Right atrium auricular region (tissue), 2 donors: ENCODE data around the gene CENPH. TPM values are rescaled to one million over a fixed set of nuclear protein-coding genes. Genes with fewer than 3 reads are reported as not detected.

Experiments
- DNase-seq: peaks from one replicate; pipeline ENCODE4 v3.0.0-alpha.2; 2019; ENCODE audit warnings: low spot score
- H3K27ac ChIP-seq, 2 donors: fragments of 200-600 bp; sonication (generic); 1 replicate in 1 of 2; 2 replicates in 1 of 2; pipeline ENCODE4 v1.5.1; 2016 to 2019
- H3K27me3 ChIP-seq, 2 donors: fragments of 200-600 bp; sonication (generic); one replicate each; pipeline versions ENCODE4 v1.5.1 to v1.6.0; 2017 to 2019
- H3K36me3 ChIP-seq: fragments of 200-600 bp; sonication (generic); one replicate; pipeline ENCODE4 v1.5.1; 2016
- H3K4me1 ChIP-seq, 2 donors: fragments of 200-600 bp; sonication (generic); one replicate each; pipeline versions ENCODE4 v1.5.1 to v1.6.0; 2017 to 2019
- H3K4me3 ChIP-seq, 2 donors: fragments of 200-600 bp; sonication (generic); 1 replicate in 1 of 2; 2 replicates in 1 of 2; pipeline ENCODE4 v1.5.1; 2017 to 2019; ENCODE audit warnings: mild to moderate bottlenecking in 1 of 2, moderate library complexity in 1 of 2
- H3K9me3 ChIP-seq, 2 donors: fragments of 200-600 bp; sonication (generic); one replicate each; pipeline ENCODE4 v1.5.1; 2019
- total RNA-seq, 2 donors: library from RNA; depleted of rRNA; stranded (reverse); fragments of >200 nt; gene quantifications; one replicate each; pipeline ENCODE4 v1.1.0, GENCODE V29; 2016
- TF ChIP-seq, protein P1 (sequence below), 2 donors: fragments of 200-600 bp; sonication (generic); IDR thresholded peaks; one replicate each; pipeline ENCODE4 v1.5.1; 2019; ENCODE audit warnings: antibody characterized with exemption in 2 of 2

CENPH gene
- total RNA-seq, 2 donors from 2014 or later, result 1.3 to 2.0 TPM

DNA sequence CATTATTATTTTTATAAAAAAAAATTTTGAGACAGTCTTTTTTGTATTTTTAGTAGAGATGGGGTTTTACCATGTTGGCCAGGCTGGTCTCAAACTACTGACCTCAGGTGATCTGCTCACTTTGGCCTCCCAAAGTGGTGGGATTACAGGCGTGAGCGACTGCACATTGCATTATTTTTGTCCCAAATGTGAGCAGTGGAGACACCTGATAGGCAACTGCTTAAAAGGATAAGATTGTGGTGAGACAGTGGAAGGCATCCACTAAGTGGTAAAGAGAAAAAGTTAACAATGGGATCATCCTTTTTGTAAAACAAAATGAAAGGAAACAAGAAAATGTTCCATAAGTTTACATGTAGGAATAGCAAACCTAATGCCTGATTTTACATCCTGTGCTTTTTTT lies 2.0 kb upstream of the CENPH start:
- Histone ChIP-seq H3K27me3 (no peaks in the 10 kb centered on the region), H3K9me3 (no peaks in the 10 kb centered on the region), H3K4me1 (peaks cover 0 to 13% of the 10 kb centered on the region in 2 donors), H3K4me3 (no peak overlapping the region), H3K27ac (no peak overlapping the region), H3K36me3 (no peaks in the 10 kb centered on the region)
- TF ChIP-seq, protein P1, sequence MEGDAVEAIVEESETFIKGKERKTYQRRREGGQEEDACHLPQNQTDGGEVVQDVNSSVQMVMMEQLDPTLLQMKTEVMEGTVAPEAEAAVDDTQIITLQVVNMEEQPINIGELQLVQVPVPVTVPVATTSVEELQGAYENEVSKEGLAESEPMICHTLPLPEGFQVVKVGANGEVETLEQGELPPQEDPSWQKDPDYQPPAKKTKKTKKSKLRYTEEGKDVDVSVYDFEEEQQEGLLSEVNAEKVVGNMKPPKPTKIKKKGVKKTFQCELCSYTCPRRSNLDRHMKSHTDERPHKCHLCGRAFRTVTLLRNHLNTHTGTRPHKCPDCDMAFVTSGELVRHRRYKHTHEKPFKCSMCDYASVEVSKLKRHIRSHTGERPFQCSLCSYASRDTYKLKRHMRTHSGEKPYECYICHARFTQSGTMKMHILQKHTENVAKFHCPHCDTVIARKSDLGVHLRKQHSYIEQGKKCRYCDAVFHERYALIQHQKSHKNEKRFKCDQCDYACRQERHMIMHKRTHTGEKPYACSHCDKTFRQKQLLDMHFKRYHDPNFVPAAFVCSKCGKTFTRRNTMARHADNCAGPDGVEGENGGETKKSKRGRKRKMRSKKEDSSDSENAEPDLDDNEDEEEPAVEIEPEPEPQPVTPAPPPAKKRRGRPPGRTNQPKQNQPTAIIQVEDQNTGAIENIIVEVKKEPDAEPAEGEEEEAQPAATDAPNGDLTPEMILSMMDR (IDR thresholded peaks at IDR 0.05), result no peak
- DNase-seq, result no peak

DNA sequence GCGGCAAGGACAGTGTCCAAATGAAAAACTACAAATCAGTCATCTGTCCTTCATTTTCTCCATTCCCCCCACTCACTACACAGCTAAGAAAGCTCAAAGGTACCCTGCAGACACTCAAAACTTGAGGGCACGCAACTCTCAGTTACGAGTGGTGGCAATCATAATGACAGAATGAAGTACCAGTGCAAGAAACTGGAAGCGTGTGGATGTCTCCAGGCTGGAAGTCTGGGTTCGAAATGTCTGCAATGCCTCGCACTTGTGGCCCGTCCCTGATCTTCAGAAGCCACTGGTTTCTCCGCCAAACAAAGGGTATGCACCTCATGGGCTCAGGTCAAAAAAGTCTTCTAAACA lies 597 bp upstream of the CENPH start:
- Histone ChIP-seq H3K27me3 (no peaks in the 10 kb centered on the region), H3K27ac (peak overlapping the region; percentile 64 to 76), H3K4me1 (peaks cover 0 to 13% of the 10 kb centered on the region in 2 donors), H3K4me3 (peak overlapping the region; percentile 62 to 75), H3K36me3 (no peaks in the 10 kb centered on the region), H3K9me3 (no peaks in the 10 kb centered on the region)
- DNase-seq, result no peak
- TF ChIP-seq, protein P1 (IDR thresholded peaks at IDR 0.05), result no peak

DNA sequence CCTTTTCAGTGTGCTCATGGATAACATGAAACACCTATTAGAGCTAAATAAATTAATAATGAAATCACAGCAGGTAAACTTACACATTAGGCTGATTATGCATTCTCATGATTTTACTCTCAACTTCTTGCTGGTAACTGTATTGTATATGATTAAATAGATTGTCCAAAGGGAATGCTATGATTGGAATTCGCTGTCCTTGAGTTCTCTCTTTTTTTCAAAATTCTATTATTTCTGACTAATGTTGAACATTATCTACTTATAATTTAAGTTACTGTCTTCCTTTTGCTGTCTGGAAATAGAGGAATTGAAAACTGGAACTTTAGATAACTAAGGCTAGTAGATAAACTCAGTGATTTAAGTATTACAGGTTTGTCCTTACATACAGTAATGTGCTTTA lies 13.1 kb downstream of the CENPH start:
- Histone ChIP-seq H3K9me3 (no peaks in the 10 kb centered on the region), H3K27ac (no peak overlapping the region), H3K4me3 (no peak overlapping the region), H3K27me3 (no peaks in the 10 kb centered on the region), H3K36me3 (no peaks in the 10 kb centered on the region), H3K4me1 (no peaks in the 10 kb centered on the region)
- TF ChIP-seq, protein P1 (IDR thresholded peaks at IDR 0.05), result no peak
- DNase-seq, result no peak

DNA sequence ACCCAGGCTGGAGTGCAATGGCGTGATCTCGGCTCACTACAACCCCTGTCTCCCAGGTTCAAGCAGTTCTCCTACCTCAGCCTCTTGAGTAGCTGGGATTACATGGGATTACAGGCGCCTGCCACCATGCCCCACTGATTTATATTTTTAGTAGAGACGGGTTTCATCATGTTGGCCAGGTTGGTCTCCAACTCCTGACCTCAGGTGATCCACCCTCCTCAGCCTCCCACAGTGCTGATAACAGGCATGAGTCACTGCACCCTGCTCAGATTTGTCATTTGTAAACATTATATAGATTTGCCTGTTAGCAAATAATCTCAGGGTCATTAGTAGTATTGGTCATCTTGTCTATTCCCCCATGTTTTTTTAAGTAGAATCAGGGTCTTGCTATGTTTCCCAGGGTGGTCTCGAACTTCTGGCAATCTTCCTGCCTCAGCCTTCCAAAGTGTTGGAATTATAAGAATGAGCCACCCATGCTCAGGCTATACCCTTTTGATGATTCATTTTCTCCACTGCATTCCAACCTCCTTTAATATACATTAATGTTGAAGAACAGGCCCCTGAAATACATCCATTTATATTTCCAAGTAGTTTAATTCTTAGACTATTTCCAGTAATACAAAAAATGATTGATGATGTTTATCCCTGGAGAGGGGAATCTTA lies 17.3 kb downstream of the CENPH start:
- Histone ChIP-seq H3K27ac (no peak overlapping the region), H3K36me3 (no peaks in the 10 kb centered on the region), H3K4me1 (no peaks in the 10 kb centered on the region), H3K27me3 (no peaks in the 10 kb centered on the region), H3K4me3 (no peak overlapping the region), H3K9me3 (no peaks in the 10 kb centered on the region)
- no peak for DNase-seq
- TF ChIP-seq, protein P1 (IDR thresholded peaks at IDR 0.05), result no peak

DNA sequence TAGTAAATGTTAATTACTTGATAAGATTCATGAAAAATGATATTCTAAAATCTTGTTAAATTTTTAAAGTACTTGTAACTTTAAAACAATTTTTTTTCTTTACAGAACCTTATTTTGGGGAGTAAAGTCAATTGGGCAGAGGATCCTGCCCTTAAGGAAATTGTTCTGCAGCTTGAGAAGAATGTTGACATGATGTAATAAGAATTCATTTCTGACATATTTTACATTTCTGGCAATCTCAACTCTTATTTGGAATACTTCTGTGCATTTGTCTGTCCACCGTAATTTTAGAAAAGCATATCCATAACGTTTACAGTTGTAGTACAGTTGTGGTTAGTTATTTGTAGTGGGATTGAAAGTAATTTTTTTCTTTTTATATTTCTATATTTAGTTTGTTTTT lies 20.2 kb downstream of the CENPH start:
- H3K4me3 ChIP-seq, result no peak overlapping the region
- H3K27ac ChIP-seq, result no peak overlapping the region
- no peak for DNase-seq
- H3K27me3 ChIP-seq, result no peaks in the 10 kb centered on the region
- H3K4me1 ChIP-seq, result no peaks in the 10 kb centered on the region
- TF ChIP-seq, protein P1 (IDR thresholded peaks at IDR 0.05), result no peak
- H3K36me3 ChIP-seq, result no peaks in the 10 kb centered on the region
- H3K9me3 ChIP-seq, result no peaks in the 10 kb centered on the region

DNA sequence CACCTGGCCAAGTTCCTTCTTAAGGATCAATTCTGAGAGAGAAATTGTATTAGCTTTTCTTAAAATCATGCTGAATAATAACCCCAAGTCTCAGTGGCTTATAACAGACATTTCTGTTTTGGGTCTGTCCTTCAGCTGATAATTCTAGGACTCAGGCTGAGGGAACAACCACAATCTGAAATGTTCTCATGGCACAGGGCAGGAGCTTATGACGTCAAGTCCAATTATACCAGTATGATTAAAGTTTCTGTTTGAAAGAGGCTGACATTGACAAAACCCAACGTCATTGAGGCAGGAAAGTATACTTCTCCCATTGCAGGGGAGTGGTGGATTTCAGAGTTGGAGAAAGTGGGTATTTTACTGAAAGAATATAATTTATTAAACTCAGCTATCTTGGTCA lies 21.8 kb downstream of the CENPH start:
- H3K4me3 ChIP-seq, result no peak overlapping the region
- H3K36me3 ChIP-seq, result no peaks in the 10 kb centered on the region
- H3K9me3 ChIP-seq, result no peaks in the 10 kb centered on the region
- TF ChIP-seq, protein P1 (IDR thresholded peaks at IDR 0.05), result no peak
- H3K27ac ChIP-seq, result no peak overlapping the region
- no peaks in the 10 kb centered on the region for H3K4me1 ChIP-seq
- no peak for DNase-seq
- no peaks in the 10 kb centered on the region for H3K27me3 ChIP-seq
